Activated naive CD8-positive, alpha-beta T cell treated with anti-CD3 and anti-CD28 coated beads, Interleukin-2, amount 10 ng/mL, durations not matched to agents 7 days and 5 days (primary cell): ENCODE data around the gene ACP6. TPM values are rescaled to one million over a fixed set of nuclear protein-coding genes. Genes with fewer than 3 reads are reported as not detected.
"Not testable (repeated sequence)": the region's sequence is repeated elsewhere in the genome, so short reads cannot be mapped to it uniquely, and the experiment has no call there.

ENCODE experiments used
- ATAC-seq: fragments of 150-1000 bp; cut with Tn5 transposase; one replicate; pipeline ENCODE4 v1.10.0; 2021; ENCODE audit warnings: low read depth, moderate library complexity
- POLR2A ChIA-PET: fragments of 350-600 bp; sonication (Branson Sonifier 250); formaldehyde crosslinking; loops from one replicate; lab custom pipeline; 2021; ENCODE audit warnings: antibody characterized with exemption; lab: Charles Lee
- DNase-seq: peaks from one replicate; pipeline ENCODE4 v3.0.0; 2021
- H3K27ac Mint-ChIP-seq: one replicate; pipeline ENCODE4 v1.8.0; 2022; ENCODE audit warnings: mild to moderate bottlenecking, mixed read lengths
- H3K27me3 Mint-ChIP-seq: one replicate; pipeline ENCODE4 v1.8.0; 2022; ENCODE audit warnings: mild to moderate bottlenecking, moderate library complexity, mixed read lengths
- H3K36me3 Mint-ChIP-seq: one replicate; pipeline ENCODE4 v1.8.0; 2021; ENCODE audit warnings: mild to moderate bottlenecking, mixed read lengths
- H3K4me1 Mint-ChIP-seq: one replicate; pipeline ENCODE4 v1.8.0; 2021; ENCODE audit warnings: mixed read lengths
- H3K4me3 Mint-ChIP-seq: one replicate; pipeline ENCODE4 v1.8.0; 2022; ENCODE audit warnings: mild to moderate bottlenecking, moderate library complexity, mixed read lengths
- H3K9me3 Mint-ChIP-seq: one replicate; pipeline ENCODE4 v1.8.0; 2021; ENCODE audit warnings: mixed read lengths
- total RNA-seq, 2 experiments: library from RNA; stranded (reverse); gene quantifications; one replicate each; pipeline ENCODE4 v1.2.3, GENCODE V29; 2021

Gene ACP6
- total RNA-seq = 10 to 100 TPM; 13.6 to 18.2 TPM

DNA sequence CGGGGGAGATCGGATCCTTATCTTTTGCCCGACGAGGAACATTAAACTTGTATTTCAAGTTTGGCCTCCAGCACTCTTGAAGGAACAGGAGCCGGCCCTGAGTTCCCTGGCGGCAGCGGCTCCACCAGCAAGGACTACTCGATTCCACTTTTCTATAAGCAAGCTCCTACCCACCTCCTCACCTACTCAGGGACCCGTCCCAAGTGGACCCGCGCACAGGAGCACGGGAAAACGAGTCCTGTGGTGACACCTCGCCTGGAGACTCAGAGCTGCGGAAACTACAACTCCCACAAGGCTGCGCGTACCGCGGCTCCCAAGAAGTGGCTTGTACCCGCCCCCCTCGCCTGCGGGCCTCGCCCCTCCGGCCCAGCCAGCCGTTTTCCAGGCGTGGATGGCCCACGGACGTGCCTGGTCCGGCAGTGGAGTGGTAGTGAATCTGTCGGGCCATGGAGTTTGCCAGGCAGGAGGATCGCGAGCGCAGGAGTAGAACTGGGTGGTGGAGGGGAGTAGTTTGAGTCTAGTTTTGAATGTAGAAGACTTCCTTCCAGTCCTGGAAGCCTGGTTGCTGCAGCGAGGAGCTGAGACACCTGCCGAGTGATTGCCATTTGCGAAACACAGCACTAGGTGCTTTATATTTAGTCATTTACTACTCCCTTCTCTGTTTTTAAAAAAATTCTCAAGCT is at the start of gene ACP6:
Gene ACP6, minus strand, starts transcription at position 206 of the 683 bp plus-strand sequence. CDS start 476 bp downstream, outside the sequence.
- DNase-seq (peak; percentile 87), ATAC-seq (peak; percentile 94)
- Mint-ChIP-seq H3K9me3 (no peaks in the 10 kb centered on the region), H3K4me3 (peak within 1 kb of the TSS; percentile 95), H3K27me3 (peaks cover 22% of the 10 kb centered on the region), H3K36me3 (no peaks in the 10 kb centered on the region), H3K27ac (peak within 1 kb of the TSS; percentile 94), H3K4me1 (peaks cover 22% of the 10 kb centered on the region)
- POLR2A ChIA-PET = interaction anchor here (0.6 to 2.5 kb wide), 6 partner anchors 13 to 130 kb away, joined by 3 to 31 read pairs (median 4); no protein-coding TSS in a partner anchor

DNA sequence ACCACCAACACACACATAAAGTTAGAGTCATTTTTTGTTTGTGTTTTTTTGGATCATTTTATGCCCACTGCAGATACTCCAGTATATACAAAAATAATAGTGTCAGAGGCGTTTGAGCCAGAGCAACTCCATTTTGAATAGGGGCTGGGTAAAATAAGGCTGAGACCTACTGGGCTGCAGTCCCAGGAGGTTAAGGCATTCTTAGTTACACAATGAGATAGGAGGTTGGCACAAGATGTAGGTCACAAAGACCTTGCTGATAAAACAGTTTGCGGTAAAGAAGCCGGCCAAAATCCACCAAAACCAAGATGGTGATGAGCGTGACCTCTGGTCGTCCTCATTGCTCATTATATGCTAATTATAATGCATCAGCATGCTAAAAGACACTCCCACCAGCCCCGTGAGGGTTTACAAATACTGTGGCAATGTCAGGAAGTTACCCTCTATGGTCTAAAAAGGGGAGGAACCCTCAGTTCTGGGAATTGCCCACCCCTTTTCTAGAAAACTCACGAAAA is 49.4 kb upstream of the ACP6 start:
- Mint-ChIP-seq H3K9me3 (peaks cover 9% of the 10 kb centered on the region), H3K4me3 (no peak overlapping the region), H3K36me3 (peaks cover 1% of the 10 kb centered on the region), H3K27me3 (peaks cover 16% of the 10 kb centered on the region), H3K4me1 (peaks cover 1% of the 10 kb centered on the region), H3K27ac (no peak overlapping the region)
- no peak for DNase-seq
- ATAC-seq = no peak
- POLR2A ChIA-PET = no interaction called here

DNA sequence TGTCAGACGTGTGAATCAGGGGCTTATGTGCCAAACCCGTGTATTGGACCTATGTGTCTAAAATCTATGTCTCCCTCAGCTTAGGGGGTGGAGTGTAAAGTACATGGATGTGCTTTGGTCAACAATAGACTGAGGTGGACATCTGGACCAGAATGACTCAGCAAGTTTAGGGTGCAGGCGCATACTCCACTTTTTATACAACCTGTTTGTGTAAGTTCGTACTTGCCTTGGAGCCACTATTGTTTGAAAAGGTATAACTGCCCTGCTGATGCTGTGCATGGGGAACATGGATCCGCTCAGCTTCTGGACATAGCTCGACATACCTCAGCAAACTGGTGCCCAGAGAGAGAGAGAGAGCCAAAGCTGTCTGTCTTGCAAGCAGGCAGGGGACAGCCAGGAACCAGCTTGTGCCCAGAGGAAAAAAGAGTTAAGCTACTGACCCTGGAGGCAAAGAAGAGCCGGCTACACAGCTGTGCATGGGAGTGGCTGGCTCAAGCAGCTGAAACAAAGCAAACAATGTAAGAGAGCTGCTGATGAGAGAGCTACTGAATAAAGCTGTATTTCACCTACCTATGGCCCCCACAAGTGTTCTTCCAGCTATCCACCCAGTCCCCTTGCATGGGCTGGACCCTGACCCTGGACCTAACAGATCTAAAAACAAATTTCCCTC is 48.8 kb upstream of the ACP6 start:
- ATAC-seq = no peak
- POLR2A ChIA-PET = no interaction called here
- H3K4me1 Mint-ChIP-seq = peaks cover 1% of the 10 kb centered on the region
- no peak overlapping the region for H3K4me3 Mint-ChIP-seq
- DNase-seq = no peak
- H3K9me3 Mint-ChIP-seq = peaks cover 9% of the 10 kb centered on the region
- H3K27ac Mint-ChIP-seq = no peak overlapping the region
- H3K27me3 Mint-ChIP-seq = peaks cover 21% of the 10 kb centered on the region
- H3K36me3 Mint-ChIP-seq = peaks cover 1% of the 10 kb centered on the region

DNA sequence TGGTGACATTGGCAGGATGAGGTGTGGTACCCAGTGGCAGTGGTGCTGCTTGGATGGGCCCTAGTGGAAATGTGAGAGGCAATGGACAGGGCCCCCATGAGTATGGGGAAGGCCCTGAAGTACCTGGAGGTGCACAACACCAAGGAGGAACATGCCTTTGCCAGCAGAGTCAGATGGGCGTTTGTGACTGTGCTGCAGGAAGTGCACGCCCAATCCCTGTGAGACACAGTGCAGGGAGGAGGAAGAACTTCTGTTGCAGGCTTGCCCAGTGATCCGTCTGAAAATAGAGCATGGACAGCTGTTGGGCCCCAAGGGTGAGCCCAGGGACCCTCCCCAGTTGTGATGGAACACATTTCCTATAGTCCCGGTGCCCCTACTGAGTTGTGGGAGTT is 47.4 kb upstream of the ACP6 start:
- DNase-seq (no peak), ATAC-seq (no peak)
- POLR2A ChIA-PET = interaction anchor here (0.6 kb wide), 1 partner anchor 20 kb away, joined by 4 read pairs; no protein-coding TSS in a partner anchor
- Mint-ChIP-seq H3K27ac (no peak overlapping the region), H3K4me1 (no peaks in the 10 kb centered on the region), H3K36me3 (peaks cover 1% of the 10 kb centered on the region), H3K27me3 (peaks cover 19% of the 10 kb centered on the region), H3K4me3 (no peak overlapping the region), H3K9me3 (peaks cover 9% of the 10 kb centered on the region)

DNA sequence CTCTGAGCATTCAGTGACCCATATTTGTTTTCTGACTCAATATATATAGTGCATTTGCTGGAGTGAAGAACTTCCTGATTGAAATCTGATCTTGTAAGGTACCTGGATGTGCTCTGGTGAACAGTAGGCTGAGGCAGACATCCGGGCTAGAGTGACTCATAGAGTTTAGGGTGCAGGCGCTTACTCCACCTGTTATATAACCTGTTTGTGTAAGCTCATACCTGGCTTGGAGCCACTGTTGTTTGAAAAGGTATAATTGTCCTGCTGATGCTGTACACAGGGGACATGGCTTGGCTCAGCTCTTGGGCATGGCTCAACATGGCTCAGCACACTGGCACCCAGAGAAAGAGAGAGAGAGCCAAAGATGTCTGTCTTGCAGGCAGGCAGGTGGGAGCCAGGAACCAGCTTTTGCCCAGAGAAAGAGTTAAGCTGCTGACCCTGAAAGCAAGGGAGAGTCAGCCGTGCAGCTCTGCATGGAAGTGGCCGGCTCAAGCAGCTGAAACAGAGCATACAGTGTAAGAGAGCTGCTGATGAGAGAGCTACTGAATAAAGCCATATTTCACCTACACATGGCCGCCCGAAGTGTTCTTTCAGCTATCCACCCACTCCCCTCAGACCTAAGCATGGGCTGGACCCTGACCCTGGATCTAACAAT is 46.9 kb upstream of the ACP6 start:
- peaks cover 1% of the 10 kb centered on the region for H3K36me3 Mint-ChIP-seq
- peaks cover 16% of the 10 kb centered on the region for H3K27me3 Mint-ChIP-seq
- DNase-seq = no peak
- H3K9me3 Mint-ChIP-seq = peaks cover 9% of the 10 kb centered on the region
- no peak overlapping the region for H3K27ac Mint-ChIP-seq
- H3K4me3 Mint-ChIP-seq = no peak overlapping the region
- H3K4me1 Mint-ChIP-seq = no peaks in the 10 kb centered on the region
- no peak for ATAC-seq
- POLR2A ChIA-PET = interaction anchor here (0.6 kb wide), 1 partner anchor 19 kb away, joined by 4 read pairs; no protein-coding TSS in a partner anchor

DNA sequence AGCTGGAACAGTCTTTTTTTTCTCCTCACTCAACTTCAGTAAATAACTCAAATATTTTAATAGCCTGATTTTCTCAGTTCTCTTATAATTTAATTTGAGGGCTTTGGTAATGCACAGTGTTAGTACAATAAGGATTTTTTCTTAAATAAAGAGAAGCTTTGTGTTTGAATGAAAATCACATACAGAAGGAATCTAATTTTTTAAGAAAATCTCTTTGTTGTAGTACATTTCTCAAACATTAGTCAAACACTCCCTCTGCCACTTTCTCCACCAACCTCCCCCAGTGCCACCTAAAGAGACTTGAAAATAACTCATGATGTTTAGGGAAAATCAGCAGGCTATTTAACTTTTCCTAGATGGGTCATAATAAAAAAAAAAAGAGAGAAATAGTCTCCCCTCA is 42.3 kb upstream of the ACP6 start:
- H3K4me3 Mint-ChIP-seq = no peak overlapping the region
- DNase-seq (no peak), ATAC-seq (no peak)
- H3K36me3 Mint-ChIP-seq = no peaks in the 10 kb centered on the region
- POLR2A ChIA-PET = no interaction called here
- H3K9me3 Mint-ChIP-seq = no peaks in the 10 kb centered on the region
- H3K27ac Mint-ChIP-seq = no peak overlapping the region
- peaks cover 37% of the 10 kb centered on the region for H3K27me3 Mint-ChIP-seq
- H3K4me1 Mint-ChIP-seq = peaks cover 2% of the 10 kb centered on the region

DNA sequence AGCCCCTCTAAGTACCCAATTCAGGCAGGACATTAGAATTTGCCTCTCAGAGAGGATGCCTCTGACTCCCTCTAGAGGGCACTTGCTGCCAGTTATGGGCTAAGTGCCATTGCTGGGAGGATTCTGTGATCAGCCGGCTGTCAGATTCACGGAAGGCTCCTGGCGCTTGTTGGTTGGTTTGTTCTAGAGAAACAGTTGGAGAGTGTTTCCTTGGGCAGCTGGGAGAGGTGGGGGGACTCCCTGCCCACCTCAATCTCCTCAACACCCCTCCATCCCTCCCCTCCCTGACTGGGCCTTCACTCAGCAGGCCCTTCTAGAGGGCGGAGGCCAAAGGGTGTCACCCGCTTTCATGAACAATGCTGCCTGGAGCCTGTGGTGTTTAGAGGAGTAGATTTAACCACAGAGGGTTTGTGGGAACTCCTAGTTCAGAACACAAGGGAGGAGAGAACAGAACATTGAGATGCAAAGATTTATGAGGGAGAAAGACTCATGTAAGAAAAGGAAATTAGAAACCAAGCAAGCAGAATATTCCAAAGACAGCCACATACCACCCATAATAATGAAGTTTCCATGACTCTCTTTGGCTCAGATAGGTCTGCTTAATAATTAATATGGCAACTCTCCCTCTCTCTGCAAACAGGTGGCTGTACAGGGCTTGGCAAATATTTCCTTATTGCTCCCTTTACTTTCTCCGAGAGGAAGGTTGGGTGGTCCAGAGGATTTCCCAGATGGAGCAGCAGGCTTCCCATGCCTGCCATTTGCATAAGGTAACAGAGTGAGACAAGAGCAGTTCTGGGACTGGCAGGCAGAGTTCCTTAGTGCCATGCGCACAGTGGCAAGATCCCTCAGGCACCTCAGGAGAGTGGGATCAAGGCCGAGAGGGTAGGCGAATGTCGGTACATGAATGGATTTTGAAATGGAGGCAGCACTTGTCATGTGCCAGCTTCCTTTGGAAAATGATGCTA is 30.0 kb upstream of the ACP6 start:
- Mint-ChIP-seq H3K36me3 (no peaks in the 10 kb centered on the region), H3K4me3 (peak overlapping the region; percentile 39), H3K27me3 (peaks cover 26% of the 10 kb centered on the region), H3K27ac (no peak overlapping the region), H3K9me3 (no peaks in the 10 kb centered on the region), H3K4me1 (peaks cover 6% of the 10 kb centered on the region)
- peak; percentile 53 for DNase-seq
- POLR2A ChIA-PET = no interaction called here
- peak; percentile 89 for ATAC-seq

DNA sequence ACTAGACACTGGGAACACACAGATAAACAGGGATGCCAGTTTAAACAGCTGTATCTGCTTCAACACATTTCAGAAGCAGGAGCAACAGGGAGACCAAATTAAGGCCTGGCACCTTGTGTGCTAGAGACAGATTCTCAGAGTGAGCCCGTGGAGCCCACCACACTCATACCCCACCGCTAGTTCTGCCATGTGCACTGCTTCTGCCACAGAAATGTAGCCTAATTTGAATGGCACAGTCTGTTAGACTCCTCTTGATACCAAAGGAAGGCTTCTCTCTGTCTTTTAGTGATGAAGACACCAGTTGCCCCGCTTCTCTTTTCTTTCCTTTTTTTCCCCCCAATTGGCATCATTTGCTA is 29.3 kb upstream of the ACP6 start:
- peaks cover 30% of the 10 kb centered on the region for H3K27me3 Mint-ChIP-seq
- POLR2A ChIA-PET = no interaction called here
- no peaks in the 10 kb centered on the region for H3K36me3 Mint-ChIP-seq
- H3K4me1 Mint-ChIP-seq = peaks cover 6% of the 10 kb centered on the region
- no peak for ATAC-seq
- H3K4me3 Mint-ChIP-seq = peak overlapping the region; percentile 39
- no peak overlapping the region for H3K27ac Mint-ChIP-seq
- no peaks in the 10 kb centered on the region for H3K9me3 Mint-ChIP-seq
- no peak for DNase-seq

DNA sequence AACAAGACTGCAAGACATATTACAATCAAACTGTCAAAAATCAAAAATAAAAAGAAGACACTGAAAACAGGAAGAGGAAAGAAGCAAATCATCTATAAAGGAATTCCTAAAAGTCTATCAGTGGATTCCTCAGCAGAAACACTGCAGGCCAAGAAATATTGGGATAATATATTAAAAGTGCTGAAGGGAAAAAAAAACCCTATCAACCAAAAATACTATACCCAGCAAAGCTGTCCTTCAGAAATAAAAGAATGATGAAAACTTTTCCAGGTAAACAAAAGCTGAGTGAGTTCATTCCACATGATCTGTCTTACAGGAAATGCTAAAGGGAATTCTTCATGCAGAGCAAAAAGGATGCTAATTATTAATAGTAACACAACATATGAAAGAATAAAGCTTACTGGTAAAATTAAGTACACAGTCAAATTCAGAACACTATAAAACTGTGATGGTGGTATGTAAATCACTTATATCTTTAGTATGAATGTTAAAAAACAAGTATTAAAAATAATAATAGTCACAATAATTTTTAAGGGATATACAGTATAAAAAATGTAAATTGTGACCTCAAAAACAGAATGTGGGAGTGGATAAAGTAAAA is 12.9 kb upstream of the ACP6 start:
- H3K9me3 Mint-ChIP-seq = peaks cover 26% of the 10 kb centered on the region
- no peak overlapping the region for H3K27ac Mint-ChIP-seq
- DNase-seq (no peak), ATAC-seq (no peak)
- H3K36me3 Mint-ChIP-seq = peaks cover 7% of the 10 kb centered on the region
- no peak overlapping the region for H3K4me3 Mint-ChIP-seq
- POLR2A ChIA-PET = interaction anchor here (0.5 kb wide), 2 partner anchors 12 to 158 kb away, joined by 3 to 4 read pairs; no protein-coding TSS in a partner anchor
- peaks cover 1% of the 10 kb centered on the region for H3K4me1 Mint-ChIP-seq
- H3K27me3 Mint-ChIP-seq = peaks cover 36% of the 10 kb centered on the region

DNA sequence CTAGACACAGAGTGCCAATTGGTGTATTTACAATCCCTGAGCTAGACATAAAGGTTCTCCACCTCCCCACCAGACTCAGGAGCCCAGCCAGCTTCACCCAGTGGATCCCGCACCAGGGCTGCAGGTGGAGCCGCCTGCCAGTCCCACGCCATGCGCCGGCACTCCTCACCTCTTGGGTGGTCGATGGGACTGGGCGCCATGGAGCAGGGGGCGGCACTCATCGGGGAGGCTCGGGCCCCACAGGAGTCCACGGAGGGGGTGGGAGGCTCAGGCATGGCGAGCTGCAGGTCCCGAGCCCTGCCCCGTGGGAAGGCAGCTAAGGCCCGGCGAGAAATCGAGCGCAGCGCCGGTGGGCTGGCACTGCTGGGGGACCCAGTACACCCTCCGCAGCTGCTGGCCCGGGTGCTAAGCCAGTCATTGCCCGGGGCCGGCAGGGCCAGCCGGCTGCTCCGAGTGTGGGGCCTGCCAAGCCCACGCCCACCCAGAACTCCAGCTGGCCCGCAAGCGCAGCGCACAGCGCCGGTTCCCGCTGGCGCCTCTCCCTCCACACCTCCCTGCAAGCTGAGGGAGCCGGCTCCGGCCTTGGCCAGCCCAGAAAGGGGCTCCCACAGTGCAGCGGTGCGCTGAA is 10.4 kb upstream of the ACP6 start:
- ATAC-seq, H3K27ac Mint-ChIP-seq, DNase-seq, H3K4me3 Mint-ChIP-seq, H3K4me1 Mint-ChIP-seq, H3K36me3 Mint-ChIP-seq: not testable (repeated sequence)
- Mint-ChIP-seq H3K9me3 (peaks cover 36% of the 10 kb centered on the region), H3K27me3 (peaks cover 25% of the 10 kb centered on the region)
- POLR2A ChIA-PET = interaction anchor here (0.6 kb wide), 1 partner anchor 250 kb away, joined by 5 read pairs; no protein-coding TSS in a partner anchor

DNA sequence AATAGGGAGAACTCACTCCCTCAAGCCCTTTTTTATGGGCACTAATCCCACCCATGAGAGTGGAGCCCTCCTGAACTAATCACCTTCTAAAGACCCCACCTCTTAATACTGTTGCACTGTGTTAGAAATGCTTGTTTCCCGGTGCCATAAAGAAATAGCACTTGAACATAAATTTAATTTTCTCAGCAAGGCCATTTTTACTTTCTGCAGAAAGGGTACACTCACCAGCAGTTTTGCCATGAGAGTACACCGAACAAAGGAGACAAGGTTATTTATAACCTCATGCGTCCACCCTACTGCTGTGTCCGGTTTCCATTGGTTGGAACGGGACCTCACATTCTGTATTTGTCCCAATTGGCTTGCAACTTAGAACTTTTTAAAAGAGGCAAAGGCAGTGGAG is 7.4 kb upstream of the ACP6 start:
- ATAC-seq, H3K36me3 Mint-ChIP-seq, H3K27ac Mint-ChIP-seq, DNase-seq, H3K4me1 Mint-ChIP-seq, POLR2A ChIA-PET, H3K4me3 Mint-ChIP-seq: not testable (repeated sequence)
- Mint-ChIP-seq H3K27me3 (peaks cover 25% of the 10 kb centered on the region), H3K9me3 (peaks cover 29% of the 10 kb centered on the region)
